Medulla oblongata (tissue), 1 donor: ENCODE measurements around the gene PLXNA4.

Experiments
- DNase-seq: peaks from one replicate; pipeline ENCODE4 v3.0.0-alpha.2; 2015; ENCODE audit errors: extremely low spot score

Gene PLXNA4

DNA sequence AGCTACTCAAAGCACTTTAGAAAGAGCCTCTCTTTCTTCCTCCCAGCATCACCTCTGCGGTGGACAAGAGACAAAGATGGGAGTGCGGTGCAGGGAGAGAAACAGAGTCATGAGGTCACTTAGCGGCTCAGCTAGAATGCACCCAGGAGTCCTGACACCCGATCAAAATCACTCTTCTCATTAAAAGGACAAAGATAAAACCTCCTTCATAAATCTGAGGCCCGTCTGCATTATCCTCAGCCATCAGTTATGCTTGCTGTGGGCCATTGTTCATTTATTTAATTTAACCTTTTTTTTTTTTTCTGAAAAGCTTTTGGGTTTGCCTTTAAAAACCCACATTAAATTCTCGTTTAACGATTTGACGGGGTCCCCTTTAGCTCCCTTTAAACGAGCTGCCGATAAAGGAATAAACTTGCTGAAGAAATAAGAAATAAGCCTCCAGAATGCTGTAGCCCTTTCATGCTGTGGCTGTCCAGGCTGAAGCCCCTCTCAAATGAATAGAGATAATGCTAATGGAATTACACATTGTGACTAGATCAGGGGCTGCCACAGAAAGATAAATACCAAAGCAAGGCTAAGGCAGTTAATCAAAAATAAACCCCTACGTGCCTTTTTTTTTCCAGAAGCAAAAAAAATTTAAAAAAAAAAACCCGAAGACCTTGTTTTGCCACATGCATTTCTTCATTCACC, 16.1 kb upstream of the PLXNA4 start:
- DNase-seq, result no peak

DNA sequence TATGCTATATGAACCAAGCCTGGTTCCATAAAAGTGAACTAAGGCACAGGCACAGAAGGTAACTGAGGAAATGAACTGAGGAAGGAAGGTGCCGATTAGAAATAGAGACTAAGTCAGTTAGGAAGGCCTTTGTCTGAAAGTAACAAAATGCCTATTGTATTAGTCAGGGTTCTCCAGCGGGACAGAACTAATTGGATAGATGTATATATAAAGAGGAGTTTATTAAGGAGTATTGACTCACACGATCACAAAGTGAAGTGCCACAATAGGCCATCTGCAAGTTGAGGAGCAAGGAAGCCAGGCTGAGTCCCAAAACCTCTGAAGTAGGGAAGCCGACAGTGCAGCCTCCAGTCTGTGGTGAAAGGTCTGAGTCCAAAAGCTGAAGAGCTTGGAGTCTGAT, 13.9 kb upstream of the PLXNA4 start:
- no peak for DNase-seq

DNA sequence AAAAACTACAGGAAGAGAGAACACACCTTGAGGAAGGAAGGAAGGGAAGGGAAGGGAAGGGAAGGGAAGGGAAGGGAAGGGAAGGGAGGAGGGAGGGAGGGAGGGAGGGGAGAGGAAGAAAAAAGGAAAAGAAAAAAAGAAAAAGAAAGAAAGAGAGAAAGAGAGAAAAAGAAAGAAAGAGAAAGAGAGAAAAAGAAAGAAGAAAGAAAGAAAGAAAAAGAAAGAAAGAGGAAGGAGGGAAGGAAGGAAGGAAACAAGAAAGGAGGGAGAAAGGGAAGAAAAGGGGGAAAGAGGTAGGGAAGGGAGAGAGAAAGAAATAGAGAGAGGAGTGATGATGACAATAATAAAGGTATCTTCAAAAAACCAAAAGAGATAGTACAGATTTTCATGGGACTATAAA, 12.3 kb upstream of the PLXNA4 start:
- DNase-seq, result no peak

DNA sequence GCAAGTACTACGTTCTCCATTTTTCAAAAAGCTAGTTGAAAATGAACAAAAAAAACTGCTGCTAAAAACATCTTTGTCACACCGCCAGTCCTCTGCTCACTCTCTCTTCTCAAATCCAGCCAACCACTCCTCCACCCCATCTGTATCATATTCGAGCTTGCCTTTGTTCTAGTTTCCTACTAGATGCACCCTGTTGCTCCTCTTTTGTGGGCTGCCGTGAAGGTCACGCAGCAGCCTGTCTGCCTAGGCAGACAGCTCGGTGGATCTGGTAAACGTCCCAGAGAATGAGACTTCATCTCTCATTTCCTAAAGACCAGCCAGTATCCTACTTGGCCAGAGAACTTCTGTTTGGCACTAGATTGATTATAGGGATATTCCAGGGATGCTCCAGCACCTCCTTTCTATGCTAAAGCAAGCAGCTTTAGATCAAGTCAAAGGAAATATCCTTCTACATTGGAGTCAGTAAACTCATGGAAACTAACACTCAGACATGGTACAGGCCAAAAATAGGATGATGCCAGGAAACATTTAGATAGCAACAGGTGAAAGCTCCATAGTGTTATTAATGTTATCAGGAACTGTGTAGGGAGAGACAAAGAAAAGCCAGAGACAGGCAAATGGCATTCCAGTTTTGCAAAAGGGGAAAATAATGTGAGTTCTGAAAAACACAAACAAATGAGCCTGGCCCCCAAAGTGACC, 8.7 kb upstream of the PLXNA4 start:
- DNase-seq, result no peak

DNA sequence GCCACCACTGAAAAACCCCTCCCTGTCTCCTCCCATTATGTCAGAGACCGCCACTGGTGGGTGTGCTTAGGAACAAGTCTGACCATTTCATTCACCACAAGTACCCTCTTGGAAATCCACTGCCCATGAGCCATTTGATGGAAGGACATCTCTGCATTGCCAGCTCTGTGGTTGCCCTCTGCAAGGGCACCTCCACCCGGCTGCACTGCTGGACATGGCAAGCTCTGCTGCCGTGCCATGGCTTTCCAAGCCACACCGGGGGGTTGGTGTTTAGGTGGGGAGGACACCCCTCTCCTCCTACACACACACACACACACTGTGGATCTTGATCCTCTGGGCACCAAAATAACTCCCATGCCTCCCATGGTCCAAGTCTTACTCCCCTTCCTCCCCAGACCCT, 5.2 kb upstream of the PLXNA4 start:
- DNase-seq, result no peak

DNA sequence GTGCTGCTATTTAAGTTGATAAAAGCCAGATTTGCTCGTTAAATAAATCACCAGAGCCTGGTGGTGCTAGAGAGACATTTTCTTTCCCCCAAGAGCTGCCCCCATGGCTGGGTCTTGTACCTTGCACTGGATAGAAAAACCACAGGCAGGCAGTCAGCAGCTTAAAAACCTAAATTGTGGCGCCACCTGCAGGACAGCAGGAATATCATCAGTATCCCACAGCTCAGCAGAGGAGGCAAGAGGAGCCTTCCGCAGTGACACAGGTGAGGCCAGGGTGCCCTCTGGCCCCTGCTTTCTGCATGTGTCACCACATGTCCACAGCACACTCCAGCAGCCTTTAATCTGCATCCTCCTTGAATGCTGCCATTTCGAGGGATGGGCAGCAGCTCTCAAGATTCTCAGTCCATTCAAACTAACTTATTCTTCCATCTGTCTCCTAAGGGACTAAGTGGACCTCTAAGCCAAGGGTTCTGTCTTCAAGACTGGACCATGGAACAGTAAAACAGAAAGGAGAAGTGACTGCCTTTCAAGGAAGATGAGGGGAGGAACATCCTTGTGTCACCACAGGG, 4.5 kb upstream of the PLXNA4 start:
- DNase-seq, result peak; percentile 85

DNA sequence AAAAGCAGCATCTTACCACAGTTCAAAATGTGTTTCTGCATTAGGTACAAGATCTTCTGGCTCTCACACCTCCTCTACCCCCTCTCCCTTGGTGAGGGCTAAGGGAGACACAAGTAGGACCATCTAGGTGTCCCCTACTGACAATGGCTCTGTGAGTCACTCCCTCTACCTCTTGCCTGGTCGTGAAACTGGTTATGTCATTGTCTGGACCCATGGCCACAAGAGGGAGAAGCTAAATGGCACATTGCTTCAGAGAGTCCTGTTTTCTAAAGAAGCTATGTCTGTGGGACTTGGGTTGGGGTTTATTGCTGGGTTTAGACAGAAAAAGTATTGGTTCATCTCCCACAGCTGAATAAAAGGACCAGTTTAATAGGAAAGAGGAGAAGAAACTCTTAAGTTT, 4.0 kb upstream of the PLXNA4 start:
- no peak for DNase-seq

DNA sequence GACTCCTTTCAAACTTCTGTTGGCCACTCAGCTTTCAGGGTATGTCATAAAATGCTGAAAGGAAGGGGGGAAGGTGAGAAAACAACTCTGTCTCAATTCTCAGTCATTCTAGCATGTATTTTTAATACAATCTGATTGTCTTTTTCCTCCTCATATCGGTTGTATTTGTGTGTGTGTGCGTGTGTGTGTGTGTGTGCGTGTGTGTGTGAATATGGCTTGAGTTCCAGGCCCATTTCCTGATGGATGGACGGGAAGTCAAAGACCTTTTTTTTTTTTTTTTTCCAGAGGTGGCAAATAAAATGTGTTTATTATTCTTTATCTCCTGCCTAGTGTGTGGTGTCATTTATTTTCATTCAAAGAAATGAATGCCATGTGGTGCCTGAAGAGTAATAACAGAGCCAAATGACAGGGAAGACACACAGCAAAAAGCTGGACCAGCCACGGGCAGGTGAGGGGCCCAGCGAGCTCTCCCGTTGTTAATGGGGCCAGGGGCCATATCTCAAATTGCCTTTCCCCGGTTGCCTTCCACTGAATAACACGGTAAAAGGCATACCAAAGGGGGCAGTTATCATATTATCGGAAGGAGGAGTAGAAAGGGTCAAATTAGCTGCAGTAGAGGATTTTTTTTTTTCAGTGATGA, 3.1 kb upstream of the PLXNA4 start:
- DNase-seq, result no peak

DNA sequence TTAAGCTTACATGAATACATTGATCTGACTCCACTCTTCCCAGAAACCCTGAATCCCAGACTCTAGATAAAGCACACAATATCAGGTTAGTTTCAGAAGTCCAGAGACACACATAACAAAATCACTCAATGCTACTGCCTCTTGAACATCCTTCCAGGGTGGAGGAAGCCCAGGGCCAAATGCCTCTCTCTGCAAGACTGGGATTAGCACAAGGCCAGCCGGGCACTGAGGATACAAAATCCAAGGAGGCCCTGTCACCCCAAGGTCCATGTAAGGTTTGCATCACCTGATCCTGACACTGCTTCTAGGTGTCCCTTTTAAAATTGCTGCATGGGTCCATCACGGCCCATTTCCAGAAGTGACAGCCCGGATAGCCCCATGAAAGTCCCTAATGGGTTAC, 2.6 kb upstream of the PLXNA4 start:
- no peak for DNase-seq

DNA sequence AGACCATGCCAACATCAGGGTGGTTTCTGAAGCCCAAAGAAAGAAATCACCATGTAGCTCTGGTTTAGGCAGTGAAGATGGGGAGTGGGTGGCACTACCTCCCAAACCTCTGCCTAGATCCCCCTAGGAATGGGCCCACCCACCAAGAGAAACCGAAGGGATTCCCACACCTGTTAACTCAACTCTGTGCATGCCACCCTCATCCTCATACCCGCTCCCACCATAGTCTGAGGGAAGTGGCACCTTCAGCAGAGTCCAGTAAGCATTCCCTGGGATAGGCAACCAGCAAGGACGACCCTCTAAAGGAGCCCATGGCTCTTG, 1.7 kb upstream of the PLXNA4 start:
- no peak for DNase-seq

DNA sequence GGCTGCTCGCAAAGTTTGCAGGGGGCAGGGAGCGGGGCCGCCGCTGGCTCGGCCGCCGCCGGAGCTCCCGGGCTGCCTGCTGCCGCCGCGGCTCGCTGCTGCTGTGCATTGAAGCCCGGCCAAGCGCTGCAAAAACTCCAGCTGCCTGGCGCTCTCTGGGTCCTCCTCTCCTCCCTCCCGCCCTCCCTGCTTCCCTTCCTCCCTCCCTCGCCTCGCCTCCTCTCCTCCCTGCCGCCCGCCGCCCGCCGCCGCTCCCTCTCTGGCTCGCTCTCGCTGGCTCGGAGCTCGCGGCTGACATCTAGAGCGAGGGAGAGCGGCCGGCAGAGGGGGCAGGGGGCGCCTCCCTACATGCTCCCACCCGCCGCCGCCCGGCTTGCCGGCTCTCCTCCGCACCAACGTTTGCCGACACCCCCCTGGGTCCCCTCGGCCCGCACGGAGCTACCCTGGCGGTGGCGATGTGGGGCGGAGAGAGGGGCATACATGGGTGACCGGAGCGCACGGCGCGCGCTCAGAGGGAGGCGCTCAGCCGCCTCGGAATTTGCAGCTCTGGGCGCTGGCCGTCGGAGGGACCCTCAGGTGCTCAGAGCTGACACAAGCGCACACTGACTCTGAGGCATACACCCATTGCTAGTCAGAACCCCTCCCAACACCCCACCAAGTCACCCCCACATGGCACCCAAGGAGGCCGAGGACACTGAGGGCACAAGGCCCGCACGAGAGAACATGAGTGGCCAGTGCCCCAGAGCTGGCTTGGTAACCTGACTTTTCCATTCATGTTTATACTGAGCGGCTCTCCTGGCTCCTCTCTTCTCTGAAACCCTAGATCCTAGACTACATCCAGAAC, 1.2 kb upstream of the PLXNA4 start:
- DNase-seq, result peak; percentile 66

DNA sequence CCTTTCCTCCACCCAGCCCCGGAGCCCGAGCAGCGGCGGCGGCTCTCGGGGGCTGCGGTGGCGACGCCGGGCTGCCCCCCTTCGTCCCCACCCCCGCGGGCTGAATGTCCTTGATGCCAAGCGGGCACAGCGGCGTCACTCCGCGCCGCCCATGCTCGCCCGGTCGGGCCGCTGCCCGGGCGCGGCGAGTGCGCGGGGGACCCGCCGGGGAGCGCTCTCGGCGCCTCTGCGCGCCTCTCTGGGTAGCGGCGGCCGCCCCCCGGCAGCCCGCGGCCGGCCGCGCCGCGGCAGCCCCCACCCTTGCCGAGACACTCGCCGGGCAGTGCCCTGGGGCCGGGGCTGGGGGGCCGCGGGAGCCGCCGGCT, 433 bp upstream of the PLXNA4 start:
- DNase-seq, result no peak

DNA sequence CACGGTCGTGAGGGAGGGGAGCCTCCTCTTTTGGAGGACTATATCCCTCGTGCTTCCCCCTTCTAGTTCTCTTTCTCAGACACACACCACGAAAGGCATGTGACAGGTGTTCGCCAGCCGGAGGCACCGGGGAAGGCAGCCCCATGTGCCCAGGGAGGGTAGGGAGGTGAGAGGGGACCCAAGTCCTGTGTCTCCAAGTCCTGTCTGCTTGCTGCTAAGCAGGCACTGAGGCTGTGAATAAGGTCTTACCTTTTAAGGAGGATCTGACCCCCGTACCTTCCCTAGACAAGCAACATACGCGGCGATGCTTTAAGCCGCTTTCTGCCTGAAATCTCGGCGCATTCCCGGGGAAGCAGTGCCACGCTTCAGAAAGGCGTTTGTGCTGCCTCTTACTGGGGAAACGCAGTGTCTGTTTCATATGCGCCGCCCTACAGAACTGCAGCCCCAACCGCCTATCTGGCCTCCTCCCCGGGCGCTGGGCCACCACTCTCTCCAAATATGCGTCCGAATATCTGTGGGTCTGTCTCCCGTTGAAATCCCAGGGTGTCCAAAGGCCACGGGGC, 770 bp downstream of the PLXNA4 start:
- peak; percentile 55 for DNase-seq

DNA sequence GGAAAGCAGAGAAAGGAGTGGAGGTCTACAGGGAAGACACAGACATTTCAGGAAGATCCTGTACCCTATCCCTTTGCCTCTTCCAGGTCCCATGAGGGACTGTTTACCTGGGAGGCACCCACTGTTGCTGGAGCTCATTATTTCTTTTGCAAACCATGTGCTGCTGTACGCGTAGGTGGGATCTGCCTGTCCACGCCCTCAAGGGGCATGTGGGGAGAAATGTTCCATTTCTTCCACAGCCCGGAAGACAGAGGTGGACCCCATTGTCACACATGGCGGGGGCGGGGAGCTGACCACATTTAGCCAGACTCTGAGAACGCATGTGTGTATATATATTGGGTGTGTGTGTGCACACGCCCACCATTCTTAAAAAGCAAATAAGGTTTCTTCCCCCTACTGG, 2.0 kb downstream of the PLXNA4 start:
- no peak for DNase-seq

DNA sequence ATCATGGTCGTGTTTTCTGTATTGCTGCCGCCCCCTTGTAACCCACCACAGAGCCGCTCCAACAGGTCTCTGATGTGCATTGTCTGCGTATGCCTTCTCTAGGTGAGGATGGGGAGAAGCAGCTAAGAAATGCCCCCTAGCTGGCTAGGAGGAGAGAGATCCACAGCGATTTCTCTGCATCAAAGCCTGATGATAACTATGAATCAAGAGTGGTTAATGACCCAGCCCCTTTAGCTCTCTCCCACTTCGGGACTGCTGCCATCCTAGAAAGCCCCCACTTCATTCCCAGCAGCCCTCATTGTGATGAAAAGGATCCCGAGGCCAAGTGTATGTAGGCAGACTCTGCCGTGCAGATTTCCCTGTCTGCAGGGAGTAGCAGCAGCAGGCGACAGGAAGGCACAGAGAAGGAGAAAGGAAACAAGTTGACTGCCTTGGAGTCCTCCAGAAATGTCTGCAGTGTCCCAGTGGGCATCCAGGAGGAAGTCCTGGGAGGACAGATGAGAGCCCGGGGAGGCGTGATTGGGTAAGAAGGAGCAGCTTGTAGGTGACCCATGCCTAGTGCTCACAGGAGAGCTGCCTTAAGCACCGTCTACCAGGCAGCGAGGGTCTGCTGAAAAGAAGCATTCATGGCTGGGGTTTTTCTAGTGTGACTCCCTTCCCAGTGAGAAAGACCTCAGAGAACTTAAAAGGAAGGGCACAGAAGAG, 2.9 kb downstream of the PLXNA4 start:
- DNase-seq, result no peak

DNA sequence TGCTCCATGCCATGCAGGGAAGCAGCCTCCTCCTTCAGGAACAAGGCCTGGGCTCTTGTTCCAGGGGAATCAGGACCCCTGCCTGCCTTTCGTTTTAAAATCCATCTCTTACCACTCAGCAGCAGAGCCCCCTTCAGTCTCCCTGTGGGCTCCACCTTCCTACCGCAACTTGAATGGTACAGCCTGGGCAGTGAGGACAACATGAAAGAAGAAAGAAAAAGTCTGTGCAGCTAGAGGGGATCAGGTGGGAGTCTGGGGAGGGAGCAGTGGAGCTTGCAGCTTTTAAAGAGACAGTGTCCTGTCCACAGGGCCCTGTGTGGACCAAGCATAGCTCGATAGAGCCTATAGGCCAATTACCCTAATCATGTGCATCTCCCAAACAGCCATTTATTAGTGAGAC, 3.7 kb downstream of the PLXNA4 start:
- DNase-seq, result no peak

DNA sequence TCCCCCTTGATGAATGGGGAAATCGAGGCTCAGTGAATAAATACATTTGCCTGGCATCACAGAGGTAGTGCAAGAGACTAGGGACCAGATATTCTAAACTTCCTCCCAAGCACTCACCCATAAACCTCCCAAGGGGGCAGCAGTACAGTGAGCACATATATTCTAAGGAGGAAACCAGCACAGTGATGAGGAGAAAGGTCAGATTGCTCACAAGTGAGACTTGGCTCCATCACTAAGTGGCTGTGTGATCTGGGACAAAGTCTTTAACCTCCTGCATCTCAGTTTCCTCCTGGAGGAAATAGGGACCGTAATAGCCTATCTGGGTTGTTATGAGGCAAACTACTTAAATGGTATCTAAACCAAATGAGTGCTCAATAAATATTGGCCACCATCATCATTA, 4.3 kb downstream of the PLXNA4 start:
- no peak for DNase-seq

DNA sequence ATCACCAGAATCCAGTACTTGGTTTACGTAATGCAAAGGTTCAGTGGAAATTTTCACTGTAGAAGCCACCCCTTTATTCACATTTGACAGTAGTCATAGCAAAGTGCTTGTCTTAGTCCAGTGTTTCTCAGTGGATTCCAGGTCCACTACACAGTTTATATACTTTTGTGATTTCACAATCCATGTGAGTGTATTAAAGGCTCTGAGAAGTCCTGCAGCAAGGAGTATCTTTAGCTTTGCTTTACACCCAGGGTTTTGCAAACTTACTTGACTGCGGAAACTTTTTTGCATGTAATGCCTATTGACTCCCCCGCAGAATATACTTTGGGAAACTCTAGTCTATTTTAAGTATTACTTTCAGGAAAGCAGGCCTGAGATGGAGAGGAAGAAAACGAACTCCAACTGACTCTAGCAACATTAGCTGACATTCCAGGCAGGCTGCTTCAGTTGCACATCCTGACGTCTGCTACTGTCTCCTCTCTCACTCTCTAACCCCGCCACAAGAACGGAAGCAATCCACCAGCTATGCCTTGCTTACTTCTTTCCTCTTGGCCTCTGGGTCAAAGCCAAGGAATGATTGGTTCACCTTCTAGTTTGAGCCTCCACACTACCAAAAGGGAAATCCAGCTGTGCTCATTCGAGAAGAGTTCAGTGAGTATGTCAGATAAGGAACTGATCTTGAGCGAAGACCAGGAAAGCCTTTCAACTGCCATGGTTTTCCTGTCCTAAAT, 6.2 kb downstream of the PLXNA4 start:
- no peak for DNase-seq

DNA sequence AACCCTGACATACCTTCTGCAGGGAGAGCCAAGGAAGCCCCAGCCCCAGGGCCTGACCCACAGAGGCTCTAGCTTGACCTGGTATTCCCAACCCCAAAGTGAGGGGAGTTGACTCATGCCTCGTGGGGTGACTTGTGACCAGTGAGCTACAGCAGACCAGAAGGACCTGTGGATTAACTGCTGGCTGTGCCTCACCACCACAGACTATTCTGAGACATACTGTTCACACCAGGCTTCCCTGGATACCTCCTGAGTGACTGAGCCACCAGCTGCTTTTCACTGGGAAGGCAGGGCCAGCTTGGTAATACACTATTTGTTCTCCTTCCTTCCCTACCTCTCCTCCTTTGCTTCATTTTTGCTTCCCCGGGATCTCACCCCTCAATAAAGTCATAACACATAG, 7.3 kb downstream of the PLXNA4 start:
- DNase-seq, result no peak

DNA sequence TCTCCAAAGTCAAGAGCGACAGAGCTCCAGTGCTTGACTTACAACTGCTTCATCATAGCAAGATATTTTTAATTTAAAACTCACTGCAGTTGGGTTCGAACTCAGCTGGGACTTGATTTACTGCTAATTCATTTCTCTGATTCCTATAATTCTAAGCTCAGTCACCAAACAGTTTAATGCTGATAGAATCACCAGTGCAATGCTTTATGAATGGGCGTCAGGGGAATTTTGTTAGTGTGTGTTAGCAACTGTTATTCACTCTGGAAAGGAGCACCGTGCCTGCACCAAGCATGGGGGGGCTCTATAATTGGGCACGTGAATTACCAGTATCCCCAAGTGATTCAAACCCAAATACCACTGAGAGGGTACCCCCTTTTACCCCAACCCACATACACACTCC, 10.4 kb downstream of the PLXNA4 start:
- DNase-seq, result no peak

DNA sequence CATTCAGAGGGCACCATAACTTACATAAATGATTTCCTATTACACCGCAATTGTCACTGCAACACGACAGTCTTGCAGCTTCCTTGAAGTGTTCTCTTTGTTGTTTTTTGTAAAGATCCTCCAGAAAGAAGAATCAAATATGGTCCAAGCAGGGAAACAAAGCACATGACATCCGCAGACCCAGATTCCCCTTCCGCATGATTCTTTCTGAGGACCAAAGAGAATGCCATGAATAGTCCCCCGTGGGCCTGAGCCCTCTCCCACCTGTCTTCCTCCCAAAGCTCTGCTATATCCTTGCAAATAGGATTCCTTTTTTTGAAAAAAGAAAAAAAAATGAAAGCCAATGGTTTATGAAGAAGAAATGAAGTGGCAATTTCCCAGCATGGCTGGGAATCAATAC, 10.8 kb downstream of the PLXNA4 start:
- no peak for DNase-seq
